ENCODE results near the gene GAS7.

Gene GAS7

GRCh38 chr17:9912121-9913099 lies 286.0 kb downstream of the GAS7 start:
- DNase-seq (ENCODE audit: extremely low spot score, insufficient read length, low read depth) (no peak), FAIRE-seq (no peak)

GRCh38 chr17:9911089-9911488 lies 287.3 kb downstream of the GAS7 start:
- no peak for FAIRE-seq
- no peak for DNase-seq (ENCODE audit: extremely low spot score, insufficient read length, low read depth)

- DNase-seq (ENCODE audit: extremely low spot score, insufficient read length, low read depth) (no peak), FAIRE-seq (no peak)
Measured at GRCh38 chr17:9908649-9909042, 289.8 kb downstream of the GAS7 start.

- no peak for FAIRE-seq
Measured at GRCh38 chr17:9907883-9908648, 290.3 kb downstream of the GAS7 start.

GRCh38 chr17:9907131-9907530 lies 291.3 kb downstream of the GAS7 start:
- no peak for FAIRE-seq
- DNase-seq (ENCODE audit: extremely low spot score, insufficient read length, low read depth) = no peak

More at GRCh38 chr17:9907883-9908648, 290.3 kb downstream of the GAS7 start:
- DNase-seq (ENCODE audit: extremely low spot score, insufficient read length, low read depth) = no peak

- FAIRE-seq (no peak), DNase-seq (ENCODE audit: extremely low spot score, insufficient read length, low read depth) (no peak)
Measured at GRCh38 chr17:9906616-9907015, 291.8 kb downstream of the GAS7 start.

GRCh38 chr17:9905902-9906301 lies 292.5 kb downstream of the GAS7 start:
- DNase-seq (ENCODE audit: extremely low spot score, insufficient read length, low read depth) (peak; percentile 58), FAIRE-seq (peak; percentile 80)

GRCh38 chr17:9905078-9905415 lies 293.4 kb downstream of the GAS7 start, which contains the start of gene RCVRN:
Gene RCVRN, minus strand, starts transcription at chr17:9905271. Its CDS starts 91 bp downstream, at chr17:9905180.
- FAIRE-seq (no peak), DNase-seq (ENCODE audit: extremely low spot score, insufficient read length, low read depth) (no peak)

GRCh38 chr17:9904277-9905077 lies 293.9 kb downstream of the GAS7 start:
- FAIRE-seq = no peak
- DNase-seq (ENCODE audit: extremely low spot score, insufficient read length, low read depth) = no peak

- FAIRE-seq = no peak
- no peak for DNase-seq (ENCODE audit: extremely low spot score, insufficient read length, low read depth)
Measured at GRCh38 chr17:9902120-9902519, 296.3 kb downstream of the GAS7 start.

- FAIRE-seq = no peak
Measured at GRCh38 chr17:9900784-9901183, 297.6 kb downstream of the GAS7 start.

GRCh38 chr17:9900044-9900594 lies 298.3 kb downstream of the GAS7 start:
- DNase-seq (ENCODE audit: extremely low spot score, insufficient read length, low read depth) (no peak), FAIRE-seq (no peak)

More at GRCh38 chr17:9900784-9901183, 297.6 kb downstream of the GAS7 start:
- DNase-seq (ENCODE audit: extremely low spot score, insufficient read length, low read depth) = no peak

- DNase-seq (ENCODE audit: extremely low spot score, insufficient read length, low read depth) (no peak), FAIRE-seq (no peak)
Measured at GRCh38 chr17:9899280-9900043, 298.9 kb downstream of the GAS7 start.

GRCh38 chr17:9898812-9899211 lies 299.6 kb downstream of the GAS7 start:
- DNase-seq (ENCODE audit: extremely low spot score, insufficient read length, low read depth) (no peak), FAIRE-seq (no peak)

- no peak for DNase-seq (ENCODE audit: extremely low spot score, insufficient read length, low read depth)
- FAIRE-seq = no peak
Measured at GRCh38 chr17:9897372-9897968, 300.9 kb downstream of the GAS7 start.

- DNase-seq (ENCODE audit: extremely low spot score, insufficient read length, low read depth) (no peak), FAIRE-seq (no peak)
Measured at GRCh38 chr17:9895923-9896322, 302.5 kb downstream of the GAS7 start.

GRCh38 chr17:9894231-9894630 lies 304.2 kb downstream of the GAS7 start:
- no peak for DNase-seq (ENCODE audit: extremely low spot score, insufficient read length, low read depth)
- FAIRE-seq = no peak

GRCh38 chr17:9893411-9894012 lies 304.9 kb downstream of the GAS7 start:
- DNase-seq (ENCODE audit: extremely low spot score, insufficient read length, low read depth) (no peak), FAIRE-seq (no peak)

Data from GM18507 (cell line).